CD4-positive, alpha-beta T cell treated with Interferon alpha-2 for 1 hour (primary cell): ENCODE measurements around the gene GALNT18.
A peak's percentile ranks its signal among the peaks of the same experiment; 100 is the strongest.

Experiments used
- DNase-seq, 2 donors: peaks; one replicate each; pipeline ENCODE4 v3.0.0-alpha.2; 2020 to 2022

Gene GALNT18

DNA sequence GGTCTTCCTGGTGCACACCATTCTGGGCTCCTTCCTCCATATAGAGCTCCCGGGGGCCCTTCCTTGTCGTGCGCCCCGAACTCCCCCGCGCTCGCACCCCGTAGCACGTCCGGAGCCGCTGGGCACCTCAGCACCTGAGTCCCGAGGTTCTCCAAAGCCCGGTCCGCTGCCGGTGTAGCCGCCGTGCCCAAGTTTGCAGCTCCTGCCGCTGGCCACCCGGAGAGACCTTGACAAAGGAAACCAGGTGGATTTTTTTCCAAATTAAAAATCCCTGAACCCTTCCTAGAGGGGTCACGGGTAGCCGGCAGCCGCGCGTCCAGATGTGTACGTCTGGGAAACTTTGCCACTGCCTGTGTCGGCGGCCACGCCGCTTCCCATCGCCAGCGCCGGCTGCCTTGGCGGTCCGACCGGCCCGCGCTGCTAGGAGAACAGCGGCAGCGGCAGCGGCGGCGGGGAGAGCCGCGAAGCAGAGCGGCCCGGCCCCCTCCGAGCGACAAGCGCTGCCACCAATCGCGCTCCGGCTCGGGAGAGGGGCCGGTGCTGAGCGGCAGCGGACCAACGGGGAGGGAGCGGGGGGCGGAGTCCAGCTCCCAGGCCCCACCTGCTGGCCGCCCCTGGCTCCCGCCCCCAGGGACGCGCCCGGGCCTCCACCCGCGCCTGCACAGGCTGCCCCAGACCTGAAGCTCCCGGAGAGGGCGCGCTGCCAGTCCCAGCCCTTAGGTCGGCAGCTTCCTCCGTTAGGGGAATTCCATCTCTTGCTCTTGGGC, at the start of gene GALNT18:
Gene GALNT18 (minus strand): TSS at position 433 of the 767 bp plus-strand sequence.
- peak; percentile 57 to 69 for DNase-seq

DNA sequence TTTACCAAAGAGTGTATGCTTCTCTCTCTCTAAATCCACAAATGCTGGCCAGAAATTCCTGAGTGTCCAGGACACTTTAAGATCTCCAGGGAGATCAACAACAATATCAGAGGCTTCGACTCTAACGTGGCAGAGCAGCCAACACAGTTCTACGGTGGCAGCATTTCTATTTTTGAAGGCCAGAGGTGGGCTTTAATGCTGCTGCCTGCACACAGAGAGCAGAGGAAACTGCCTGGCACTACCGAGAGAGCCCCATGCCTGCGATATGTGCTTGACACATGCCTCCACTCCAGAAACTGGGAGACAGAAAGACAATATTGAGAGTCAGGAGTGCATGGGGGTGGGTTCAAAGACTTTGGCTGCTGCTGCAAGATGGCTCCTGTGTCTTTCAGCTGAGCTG, 48.8 kb upstream of the GALNT18 start:
- DNase-seq = no peak

DNA sequence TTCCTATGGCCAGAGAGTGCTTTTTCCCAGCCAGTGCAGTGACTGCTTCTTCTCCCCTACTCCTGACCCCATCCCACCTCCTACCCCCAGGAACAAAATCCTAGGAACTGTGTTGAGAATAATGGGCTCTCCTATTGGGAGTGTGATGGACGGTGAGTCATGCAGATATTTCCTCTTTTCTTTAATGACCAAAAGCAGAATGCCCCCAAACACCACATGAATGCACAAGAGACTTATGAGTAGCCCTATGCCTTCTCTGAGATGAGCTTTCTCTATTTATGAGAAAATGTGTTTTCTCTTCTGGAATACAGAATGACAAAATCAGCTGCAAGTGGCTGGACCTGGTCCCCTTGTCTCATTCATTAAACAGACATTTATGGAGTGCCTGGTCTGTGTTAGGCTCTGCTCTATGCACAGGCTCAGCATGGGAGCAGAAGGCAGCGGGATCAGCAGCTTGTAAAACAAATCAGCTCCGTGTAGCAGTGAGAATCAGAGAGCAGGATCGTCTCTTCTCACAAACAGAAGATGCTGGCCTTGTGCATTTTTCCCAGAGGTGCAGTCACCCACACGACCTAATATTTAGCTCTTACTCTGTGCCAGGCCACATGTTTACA, 47.5 kb upstream of the GALNT18 start:
- DNase-seq = no peak

DNA sequence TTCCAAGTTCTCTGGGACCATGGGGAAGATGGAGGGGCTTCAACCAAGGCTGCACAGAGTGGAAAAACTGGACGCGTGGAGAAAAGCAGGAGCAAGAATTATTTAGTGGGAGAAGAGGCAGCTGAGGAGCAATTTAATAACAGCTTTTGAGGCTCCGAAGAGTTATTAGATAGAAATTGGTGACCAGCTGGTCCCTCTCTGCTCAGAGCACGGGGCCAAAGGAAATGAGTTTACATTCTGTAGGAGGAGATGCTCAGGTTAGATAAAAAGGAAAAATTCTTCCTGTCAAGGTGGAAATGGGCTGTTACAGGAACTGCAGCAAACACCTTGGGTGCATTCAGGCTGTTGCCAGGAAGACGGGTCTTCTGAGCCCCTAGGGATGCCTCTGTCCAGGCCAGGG, 47.0 kb upstream of the GALNT18 start:
- DNase-seq = no peak

DNA sequence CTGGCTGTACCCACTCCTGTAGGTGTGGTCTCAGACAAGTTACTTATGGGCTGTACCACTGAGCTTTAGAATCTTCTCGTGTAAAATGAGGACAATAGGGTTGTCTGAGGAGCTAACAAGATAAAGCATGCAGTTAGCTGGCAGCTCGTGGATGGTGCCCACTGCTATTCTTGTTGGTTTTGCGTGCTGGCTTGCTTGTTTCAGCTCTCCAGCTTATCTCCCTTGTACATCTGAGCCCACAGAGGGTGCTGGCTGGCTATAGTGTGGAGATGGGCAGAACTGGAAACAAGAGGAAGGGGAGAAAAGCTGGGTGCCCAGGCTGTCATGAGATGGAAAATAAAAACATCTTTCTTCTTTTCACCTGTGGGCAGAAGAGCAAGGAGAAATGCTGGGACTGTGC, 46.5 kb upstream of the GALNT18 start:
- DNase-seq = no peak

DNA sequence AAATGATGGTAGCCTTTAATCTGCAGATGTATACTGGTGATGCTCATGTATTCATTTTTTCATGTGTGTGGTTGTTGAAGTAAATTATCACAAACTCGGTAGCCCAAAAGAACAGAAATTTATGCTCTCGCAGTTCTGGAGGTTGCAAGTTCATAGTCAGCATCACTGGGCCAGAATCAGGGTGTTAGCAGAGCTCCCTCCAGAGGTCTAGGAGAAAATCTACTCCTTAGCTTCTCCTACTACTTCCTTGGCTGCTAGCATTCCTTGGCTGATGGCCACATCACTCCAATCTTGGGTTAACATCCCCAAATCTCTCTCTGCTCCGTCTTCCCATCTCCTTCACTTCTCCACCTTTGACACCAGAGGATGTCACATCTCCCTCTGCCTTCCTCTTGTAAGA, 45.3 kb upstream of the GALNT18 start:
- no peak for DNase-seq

DNA sequence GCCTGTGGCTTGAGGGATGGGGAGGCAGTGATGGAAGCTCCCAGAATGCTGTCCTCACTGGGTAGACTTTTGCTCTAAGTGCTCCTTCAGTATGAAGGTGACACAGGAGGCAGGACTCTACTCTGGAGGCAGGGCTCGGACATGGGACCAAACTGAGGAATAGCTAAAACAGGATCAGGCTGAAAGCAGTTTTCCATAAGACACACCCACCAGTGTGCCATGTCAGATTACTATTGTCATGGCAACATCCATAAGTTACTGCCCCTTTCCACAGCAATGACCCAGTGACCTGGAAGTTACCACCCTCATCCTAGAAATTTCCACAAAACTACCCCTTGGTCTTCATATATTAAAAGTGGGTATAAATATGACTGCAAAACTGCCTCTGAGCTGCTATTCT, 43.6 kb upstream of the GALNT18 start:
- DNase-seq = no peak

DNA sequence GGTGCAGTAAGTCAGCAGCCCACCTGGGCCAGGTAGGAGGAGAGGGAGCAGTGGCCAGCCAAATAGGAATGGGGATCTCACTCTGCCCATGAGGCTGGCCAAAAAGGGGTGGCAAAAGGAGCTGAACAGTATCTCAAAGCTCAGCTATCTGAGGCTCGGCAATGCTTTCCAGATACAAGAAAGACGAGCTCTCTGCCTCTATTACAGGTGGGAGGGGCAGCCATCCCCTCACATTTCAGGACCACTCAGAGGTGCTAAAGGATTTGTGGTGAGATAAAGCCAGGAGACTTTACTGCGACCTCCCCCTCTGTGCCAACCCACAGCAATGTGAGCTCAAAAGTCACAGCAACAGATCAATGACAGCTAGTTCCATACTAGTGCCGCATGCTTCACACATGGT, 42.1 kb upstream of the GALNT18 start:
- no peak for DNase-seq

DNA sequence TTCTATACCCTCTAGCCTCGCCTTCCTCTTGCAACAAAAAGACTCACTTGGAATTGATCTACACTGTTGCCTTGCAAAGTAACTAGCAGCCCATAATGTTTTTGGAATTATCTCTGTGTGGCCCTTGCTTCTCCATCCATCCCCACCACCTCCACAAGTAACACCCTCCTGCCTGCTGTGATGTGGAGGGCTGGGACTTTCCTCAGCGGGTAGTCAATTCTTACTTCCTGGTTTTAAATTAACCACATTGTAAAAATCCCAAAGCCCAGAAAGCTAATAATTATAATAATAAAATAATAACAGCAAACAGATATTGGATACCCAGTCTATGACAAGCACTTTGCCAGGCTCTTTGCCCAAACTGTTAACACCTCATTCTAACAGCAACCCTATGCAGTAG, 40.8 kb upstream of the GALNT18 start:
- no peak for DNase-seq

DNA sequence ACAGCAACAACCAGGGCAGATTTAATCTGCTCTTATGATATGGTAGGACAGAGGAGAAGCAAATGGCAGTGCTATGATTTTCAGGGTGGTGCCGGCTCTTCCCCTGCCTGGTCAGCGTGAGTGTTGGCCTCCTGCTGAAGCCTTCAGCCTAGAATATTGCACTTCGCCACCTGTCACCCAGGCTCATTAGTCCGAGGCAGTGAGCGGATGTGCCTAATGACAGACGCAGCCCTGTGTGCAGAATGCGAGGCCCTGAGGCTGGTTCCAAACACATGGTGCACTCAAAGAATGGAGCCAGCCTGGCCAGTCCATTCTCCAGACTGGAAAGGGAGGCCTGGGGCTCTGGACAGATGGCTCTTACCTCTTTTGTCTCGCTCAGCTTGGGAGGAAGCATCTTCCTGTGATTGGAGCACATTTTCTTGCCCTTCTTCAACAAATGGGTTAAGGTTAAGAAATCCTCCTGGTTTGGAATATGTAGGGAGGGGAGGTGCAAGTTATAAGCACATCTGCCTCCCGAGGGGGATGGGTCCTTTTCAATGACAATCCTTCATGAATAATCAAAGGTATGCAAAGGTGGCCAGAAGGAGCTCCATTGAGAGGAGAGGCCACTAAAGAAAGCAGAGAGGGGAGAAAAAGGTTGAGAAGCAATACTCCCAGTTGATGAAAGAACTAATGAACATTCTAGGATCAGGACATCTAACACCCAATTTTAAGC, 39.7 kb upstream of the GALNT18 start:
- no peak for DNase-seq

DNA sequence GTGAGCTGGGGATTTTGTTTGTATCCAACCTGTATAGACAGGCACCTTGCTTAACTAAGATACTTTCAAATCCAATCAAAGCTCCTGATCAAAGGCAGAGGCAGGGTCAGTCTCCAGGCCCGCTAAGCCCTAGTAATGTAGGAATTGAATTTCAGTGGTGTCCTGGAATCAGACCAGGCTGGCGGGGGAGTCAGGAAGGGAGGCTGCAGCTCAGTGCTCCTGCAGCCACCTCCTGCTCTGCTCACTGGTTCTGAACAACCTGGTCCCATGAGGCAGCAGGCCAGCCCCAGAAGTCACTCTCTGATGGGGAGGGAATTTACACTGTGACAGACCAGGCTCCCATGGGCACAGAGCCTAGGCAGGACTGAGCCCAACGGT, 38.5 kb upstream of the GALNT18 start:
- no peak for DNase-seq

DNA sequence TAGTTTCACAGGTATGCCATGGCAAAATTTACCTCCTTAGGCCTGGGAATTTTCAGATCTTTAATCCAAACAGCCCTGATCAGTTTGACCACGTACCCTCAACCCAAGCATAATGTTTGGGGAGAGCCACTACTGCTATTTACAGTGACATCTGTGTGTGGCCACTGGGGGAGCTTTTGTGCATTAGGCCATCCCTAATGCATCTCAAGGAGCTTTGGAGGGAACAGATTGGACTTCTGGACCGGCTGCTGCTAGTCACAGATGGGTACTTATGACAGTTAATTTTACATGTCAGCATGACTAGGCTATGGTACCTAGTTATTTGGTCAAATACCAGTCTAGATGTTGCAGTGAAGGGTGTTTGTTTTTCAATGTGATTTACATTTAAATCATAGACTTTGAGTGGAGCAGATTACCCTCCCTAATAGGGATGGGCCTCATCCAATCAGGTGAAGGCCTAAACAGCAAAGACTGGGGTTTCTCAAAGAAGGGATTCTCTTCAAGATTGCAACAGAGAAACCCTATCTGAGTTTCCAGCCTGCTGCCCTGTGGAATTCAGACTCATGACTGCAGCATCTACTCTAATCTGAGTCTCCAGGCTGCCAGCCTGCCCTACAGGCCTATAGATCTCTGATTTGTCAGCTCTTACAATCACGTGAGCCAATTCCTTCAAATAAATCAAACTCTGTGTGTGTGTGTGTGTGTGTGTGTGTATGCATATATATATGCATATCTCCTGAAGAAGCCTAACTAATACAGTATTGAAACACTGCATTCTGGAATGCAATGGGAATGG, 38.0 kb upstream of the GALNT18 start:
- no peak for DNase-seq

DNA sequence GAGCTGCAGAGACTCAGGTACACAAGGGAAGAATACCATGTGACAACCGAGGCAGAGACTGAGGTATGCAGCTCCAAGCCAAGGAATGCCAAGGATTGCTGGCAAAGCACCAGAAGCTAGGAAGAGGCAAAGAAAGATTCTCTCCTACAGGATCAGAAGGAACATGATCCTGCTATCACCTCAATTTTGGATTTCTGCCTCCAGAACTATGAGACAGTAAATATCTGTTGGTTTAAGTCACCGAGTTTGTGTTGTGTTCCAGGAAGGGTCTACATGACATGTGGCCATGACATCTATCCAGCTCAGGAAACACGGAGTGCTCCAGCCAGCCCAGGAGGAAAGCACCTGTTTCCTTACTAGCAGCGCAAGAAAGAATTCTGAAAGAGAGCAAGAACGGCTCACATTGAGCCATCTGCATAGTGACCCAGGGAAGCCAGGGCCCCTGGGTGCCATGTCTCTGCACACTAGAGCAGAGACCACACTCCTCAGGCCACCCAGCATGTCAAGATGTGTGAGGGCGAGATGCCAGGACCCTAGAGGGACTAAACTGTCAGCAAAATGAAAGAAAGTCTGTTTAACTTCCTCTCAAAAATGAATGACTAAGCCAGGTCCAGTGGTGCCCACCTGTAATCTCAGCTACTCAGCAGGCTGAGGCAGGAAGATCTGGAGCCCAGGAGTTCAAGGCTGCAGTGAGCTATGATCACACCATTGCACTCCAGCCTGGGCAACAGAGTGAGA, 35.6 kb upstream of the GALNT18 start:
- no peak for DNase-seq

DNA sequence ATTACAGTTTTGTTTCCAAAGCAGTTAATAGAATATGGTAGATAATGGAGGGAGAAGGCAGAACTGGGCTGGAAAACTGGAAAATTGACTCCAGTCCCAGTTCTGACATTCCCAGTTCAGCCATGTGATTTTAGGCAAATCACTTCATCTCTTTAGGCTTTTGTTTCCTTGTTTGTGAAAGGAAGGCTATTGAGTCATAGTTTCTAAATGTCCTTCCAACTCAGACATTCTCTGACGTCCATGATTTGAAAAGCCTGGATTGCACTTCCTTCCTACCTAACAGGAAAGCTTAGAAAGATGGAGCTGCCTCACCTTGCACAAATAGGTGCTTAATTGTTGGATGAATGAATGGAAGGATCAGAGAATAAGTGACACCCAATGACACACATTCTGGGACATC, 19.8 kb upstream of the GALNT18 start:
- DNase-seq = no peak

DNA sequence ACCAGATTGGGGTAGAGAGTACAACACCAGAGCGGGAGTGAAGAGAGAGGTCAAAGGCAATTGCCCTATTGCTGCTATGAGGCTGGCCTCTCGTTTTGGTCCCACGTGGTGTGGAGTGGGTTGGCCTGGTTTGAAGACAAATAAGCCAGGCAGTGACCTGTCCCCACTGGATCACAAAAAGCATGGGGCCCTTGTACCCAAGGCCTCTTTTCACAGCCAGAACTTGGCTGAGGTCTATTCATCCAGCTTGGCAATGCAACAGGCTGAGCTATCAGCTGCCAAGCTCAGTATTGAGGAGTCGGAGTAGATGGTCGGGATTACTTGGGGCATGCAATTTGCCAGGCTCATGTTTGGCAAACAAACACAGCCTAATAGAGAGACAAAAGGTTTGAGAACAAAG, 19.2 kb upstream of the GALNT18 start:
- DNase-seq = no peak

DNA sequence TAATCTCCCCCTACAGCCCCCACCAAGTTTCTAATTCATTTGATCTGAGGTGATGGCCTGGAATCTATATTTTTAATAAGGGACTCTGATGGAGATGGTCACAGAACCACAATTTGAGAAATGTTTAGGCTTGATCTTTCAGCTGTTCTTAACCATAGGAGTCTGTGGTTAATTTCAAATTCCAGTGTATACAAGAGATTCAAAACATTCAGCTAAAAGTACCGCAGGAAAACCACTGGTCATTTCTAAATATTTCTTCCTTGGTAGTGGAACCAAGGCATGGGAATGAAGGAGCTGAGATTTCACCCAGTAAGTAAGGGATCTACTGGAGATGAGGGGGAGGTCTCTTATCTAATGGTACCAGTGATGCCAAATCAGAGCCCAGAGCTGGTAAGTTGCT, 18.3 kb upstream of the GALNT18 start:
- DNase-seq = no peak

DNA sequence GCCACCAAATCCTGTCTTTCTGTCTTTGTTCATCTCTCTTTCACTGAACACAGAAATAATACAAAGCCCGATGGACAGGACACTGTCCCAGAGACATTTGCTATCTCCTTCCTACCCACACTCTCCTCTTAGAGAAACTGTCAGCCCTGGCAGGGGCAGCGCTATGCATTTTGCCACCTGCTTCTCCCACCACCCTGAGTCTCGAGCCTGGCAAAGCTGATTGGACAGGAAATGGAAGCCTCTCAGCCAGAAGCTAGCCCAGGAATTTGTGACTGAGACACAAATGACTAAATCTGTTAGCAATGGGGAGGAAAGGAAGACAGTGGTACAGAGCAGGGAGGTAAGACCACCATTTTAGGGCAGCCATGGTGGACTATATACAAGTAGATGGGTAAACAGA, 14.9 kb upstream of the GALNT18 start:
- DNase-seq = no peak

DNA sequence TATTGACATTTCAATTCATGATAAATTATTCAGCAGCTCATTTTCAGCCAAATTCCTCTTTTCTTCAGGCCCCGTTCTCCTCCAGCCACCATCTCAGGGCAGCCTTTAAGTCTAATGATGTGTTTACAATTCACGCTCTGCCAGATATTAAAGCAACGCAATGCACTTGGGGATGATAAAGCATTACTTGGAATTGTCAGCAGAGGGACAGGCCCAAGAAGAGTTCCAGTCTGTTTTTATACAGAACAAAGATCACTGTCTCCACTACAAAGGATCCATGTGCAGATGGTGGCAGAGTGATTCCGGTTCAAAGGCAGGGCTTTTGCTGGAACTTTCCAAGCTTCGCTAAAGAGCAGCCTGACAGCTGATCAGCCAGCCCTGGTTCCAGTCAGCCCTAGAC, 13.6 kb upstream of the GALNT18 start:
- DNase-seq = no peak

DNA sequence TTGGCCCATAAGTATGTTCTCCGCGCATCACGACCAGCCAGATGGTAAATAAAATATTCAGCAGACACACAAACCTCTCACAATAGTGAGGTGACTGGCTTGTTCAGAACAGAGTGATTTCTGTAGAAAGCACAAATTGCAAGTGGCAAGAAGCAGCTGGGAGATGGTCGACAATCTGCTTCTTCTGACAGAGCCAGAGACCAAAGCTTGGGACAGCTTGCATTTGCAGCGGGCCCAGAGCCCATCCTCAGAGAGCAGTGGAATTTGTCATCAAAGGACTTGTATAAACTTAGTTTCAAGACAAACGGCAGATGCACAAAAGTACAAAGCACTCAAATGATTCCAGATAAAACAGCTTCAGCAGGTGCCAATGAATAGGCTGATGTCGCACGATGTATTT, 7.6 kb upstream of the GALNT18 start:
- DNase-seq = no peak

DNA sequence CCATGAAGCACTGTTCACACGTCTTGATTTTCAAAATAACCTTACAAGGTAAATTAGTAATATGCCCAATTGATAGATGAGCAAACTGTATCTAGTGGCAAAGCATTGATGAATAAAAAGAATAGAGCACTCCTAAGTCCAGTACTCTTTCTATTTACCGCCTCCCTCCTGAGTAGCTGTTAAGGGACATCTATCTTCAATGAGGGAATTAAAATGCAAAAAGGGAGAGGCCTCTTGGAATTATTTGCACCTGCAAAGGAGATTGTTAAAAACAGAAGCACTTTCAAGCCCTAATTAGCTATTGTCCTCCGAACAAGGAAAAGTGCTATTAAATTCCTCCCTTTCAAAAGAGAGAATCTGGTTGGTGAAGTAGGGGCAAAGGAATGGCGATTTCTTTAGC, 6.8 kb upstream of the GALNT18 start:
- DNase-seq = no peak

DNA sequence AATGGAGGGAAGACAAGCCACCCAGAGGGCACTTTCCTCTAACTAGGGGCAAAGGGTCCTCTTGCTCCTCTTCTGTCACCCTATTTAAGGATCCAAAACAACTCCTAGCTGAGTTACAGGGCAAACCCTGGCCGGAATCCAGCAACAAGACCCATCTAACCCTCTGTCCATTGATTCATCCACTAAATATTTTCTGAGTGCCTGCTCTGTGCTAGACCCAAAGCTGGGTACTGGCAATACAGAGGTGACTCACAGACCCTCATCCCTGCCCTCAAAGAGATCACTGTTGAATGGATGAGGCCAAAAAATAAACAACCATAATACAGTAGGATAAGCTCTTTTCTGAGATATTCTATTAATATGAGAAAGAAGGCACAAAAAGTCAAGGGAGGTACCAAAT, 4.3 kb upstream of the GALNT18 start:
- DNase-seq = no peak

DNA sequence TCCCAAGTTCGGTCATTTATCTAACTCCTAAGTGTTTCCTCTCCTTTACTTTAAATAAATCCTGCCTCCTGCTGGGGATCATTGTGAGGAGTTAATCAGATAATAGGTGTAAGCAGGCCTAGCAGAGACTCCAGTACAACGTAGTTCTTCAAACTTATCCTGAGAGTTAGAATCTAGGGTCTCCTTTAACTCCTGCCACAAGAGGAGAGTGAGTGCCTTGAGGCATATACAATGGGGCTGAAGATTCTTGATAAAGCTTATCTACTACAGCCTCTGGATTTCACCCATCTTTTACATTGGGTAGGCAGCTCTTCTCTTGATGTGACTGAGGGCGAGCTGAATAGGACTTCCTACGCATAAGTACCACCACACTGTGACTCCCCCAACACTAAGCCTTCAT, 3.1 kb upstream of the GALNT18 start:
- DNase-seq = no peak

DNA sequence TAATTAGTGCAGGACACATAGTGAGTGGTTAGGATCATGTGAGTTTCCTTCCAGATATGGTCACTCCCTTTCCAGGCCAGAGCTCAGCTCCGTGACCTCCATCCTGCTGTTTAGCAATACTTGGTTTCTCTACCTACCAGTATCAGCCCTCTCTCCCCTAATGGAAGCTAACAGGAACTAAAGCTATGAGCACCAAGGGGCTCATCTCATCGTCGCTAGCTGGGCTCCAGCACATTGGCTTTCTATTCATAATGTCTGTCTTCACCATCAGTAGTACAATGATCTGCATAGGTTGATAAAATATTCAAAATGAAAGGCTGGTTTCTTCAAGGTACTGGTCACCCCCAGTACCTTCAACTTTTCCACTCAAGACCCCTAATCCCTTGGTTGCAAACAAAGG, 2.4 kb upstream of the GALNT18 start:
- DNase-seq = no peak
